NCI-H526 treated with DMSO at 0.1 percent for 48 hours (cell line): Measurements from ENCODE around the gene MALRD1.

Source experiments
- DNase-seq: peaks from one replicate; lab custom pipeline; 2025; lab: John Stamatoyannopoulos, UW

Gene MALRD1

DNA sequence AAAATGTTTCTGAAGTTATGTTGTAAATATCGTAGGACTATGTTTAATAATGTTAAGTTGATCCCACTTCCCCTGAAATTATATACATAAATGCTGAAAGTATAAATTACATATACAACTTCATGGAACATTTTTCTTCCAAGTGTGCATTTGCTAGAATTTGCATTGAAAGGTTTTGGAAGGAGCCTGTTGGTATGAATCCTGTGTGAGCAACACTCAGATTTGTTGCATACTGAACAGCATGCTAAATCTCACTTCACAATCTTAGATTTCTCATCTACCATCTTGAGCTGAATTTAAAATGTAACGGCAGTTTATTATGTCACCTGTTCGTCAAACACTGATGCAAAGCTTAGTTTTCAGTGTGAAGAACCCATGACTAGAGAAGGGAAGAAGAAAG is 172.6 kb downstream of the MALRD1 start:
- DNase-seq, result no peak

- no peak for DNase-seq
These were observed 177.4 kb downstream of the MALRD1 start for GRCh38 chr10:19226025-19226424.

DNA sequence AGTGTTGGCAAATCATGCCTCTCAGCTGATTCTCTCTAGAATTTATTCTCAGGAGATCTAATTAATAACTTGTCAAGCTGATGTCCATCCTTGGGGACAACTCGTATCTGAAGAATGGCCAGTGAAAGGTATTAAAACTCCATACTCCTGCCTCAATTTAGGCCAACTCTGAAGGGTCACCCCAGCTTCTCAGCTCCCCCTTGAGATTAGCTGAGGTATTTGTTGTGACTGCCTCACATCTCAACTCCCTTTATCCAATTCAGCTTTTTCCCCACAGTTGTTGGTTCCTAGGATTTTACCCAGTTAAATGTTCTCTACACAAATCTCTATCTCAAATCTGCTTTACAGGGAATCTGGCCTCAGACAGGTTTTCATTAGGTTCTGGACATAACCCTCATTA is 182.4 kb downstream of the MALRD1 start:
- no peak for DNase-seq

GRCh38 chr10:19245889-19246752 is 197.5 kb downstream of the MALRD1 start:
- DNase-seq, result no peak

DNA sequence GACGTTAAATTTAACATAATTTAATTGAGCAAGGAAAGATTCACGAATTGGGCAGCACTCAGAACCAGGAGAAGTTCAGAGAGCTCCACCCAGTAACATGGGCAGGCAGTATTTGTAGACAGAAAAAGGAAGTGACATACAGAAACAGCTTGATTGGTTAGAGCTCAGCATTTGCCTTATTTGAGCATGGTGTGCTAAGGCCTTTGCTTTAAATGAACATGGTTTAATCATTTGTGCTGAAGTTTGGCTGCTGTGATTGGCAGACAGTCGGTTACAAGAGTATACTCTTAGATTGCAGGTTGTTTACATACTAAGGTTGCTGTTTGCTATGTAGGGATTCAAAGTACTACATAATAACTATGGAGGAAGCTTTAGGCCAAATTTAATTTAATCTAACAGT is 199.2 kb downstream of the MALRD1 start:
- no peak for DNase-seq

- DNase-seq, result no peak
These were observed 201.9 kb downstream of the MALRD1 start for GRCh38 chr10:19250546-19250945.

DNA sequence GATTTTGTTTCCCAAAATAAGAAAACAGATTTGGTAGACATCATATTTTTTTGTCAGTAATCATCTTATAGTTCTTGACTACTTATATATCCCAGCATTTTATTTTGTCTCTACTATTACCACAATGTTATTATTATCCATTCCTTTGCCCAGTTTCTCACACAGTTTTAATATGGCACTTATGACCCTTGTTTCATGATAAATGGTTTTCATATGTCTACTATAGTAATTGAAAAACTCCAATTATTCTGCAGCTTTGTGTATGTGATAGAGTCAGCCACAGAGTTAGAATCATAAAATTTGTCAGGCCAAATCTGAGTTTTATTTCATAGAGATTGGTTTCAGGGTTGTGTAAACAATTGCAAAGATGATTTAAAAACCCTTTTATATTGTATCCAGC is 203.9 kb downstream of the MALRD1 start:
- DNase-seq, result no peak

DNA sequence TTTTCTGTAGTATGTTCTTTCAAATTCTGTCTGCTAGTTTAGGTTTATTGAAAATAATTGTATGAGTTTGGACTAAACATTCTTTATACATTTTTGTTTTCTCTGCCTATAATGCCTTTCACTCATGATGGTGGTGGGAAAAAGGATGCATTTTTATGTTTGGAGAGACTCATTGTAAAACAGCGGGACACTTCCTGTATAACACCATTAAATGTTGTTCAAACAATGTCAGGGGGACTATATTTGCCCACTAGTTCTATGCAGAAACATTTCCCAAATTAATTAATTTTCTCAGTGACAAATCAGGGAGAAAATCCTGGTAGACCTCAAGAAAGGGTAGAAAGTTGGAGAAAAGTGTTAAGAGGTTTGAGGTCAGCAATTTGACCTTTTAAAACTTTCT is 207.7 kb downstream of the MALRD1 start:
- no peak for DNase-seq

- DNase-seq, result no peak
These were observed 214.7 kb downstream of the MALRD1 start for GRCh38 chr10:19263262-19263661.

GRCh38 chr10:19283285-19283684 is 234.7 kb downstream of the MALRD1 start:
- DNase-seq, result no peak

DNA sequence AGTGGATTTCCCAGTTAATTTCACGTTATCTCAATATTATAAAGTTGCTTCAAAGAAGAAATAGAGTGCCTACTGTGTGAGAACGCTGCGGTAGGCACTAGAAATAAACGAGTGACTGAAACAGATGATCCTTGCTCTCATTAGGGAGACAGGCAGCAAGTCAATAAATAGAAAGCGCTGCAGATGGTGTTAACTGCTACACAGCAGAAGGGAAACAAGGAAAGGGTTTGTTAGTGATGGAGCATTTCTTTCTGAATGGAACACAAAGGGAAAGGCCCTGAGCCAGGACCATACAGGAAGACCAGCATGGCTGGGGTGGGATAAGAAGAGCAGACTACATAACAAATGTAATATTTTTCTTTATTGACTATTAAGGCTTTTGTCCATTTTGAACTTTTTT is 235.2 kb downstream of the MALRD1 start:
- DNase-seq, result no peak

GRCh38 chr10:19290770-19291169 is 242.2 kb downstream of the MALRD1 start:
- DNase-seq, result no peak

DNA sequence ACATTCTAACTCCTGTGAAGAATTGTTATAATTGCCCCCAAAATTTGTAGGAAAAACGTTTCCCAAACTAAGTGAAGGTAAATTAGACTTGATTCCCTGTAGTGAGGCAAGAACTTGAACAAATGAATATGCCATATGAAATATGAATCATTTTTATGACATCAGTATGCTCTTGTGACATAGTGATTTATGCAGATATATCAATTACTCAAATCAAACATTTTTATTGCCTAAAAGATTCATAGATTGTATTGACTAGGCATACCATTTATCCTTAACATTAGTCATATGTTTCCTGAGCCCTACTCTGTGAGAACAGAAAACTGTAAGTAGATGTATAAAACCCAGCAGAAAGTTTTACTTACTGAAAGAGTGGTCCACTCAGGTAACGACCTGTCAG is 245.6 kb downstream of the MALRD1 start:
- no peak for DNase-seq

GRCh38 chr10:19299645-19300044 is 251.0 kb downstream of the MALRD1 start:
- DNase-seq, result no peak

DNA sequence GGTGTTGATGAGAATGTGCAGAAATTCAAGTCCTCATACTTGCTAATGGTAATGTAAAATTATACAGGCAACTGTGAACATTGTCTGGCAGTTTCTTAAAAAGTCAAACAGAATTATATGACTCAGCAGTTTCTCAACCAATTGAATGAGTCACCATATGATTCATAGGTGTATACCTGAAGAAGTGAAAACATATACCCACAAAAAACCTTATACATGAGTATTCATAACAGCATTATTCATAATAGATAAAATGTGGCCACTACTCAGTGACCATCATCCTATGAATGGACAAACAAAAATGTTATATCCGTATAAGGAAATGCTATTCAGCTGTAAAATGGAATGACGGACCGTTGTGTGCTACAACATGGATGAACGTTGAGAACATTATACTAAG is 253.5 kb downstream of the MALRD1 start:
- DNase-seq, result no peak

GRCh38 chr10:19310066-19310465 is 261.5 kb downstream of the MALRD1 start:
- DNase-seq, result no peak

GRCh38 chr10:19316204-19316870 is 267.7 kb downstream of the MALRD1 start:
- no peak for DNase-seq

- no peak for DNase-seq
These were observed 269.4 kb downstream of the MALRD1 start for GRCh38 chr10:19317952-19318351.

- no peak for DNase-seq
These were observed 277.0 kb downstream of the MALRD1 start for GRCh38 chr10:19325581-19325980.

DNA sequence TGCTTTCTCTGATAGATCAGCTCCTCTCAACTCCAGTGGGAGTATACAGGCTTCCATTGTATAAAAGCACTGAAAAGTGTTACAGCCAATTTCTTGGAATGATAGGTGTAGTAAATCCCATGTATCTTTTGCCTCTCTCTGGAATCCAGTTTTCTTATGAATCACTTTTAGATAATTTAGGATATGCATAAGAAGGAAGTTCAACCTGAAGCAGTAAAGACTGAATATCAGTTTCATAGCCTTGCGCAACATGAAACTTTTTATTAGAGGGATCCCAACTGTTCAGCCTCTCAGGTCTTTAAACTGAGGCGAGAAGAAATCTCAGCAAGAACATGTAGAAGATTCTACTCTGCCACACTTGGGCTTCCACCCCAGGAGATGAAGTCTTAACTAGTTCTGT is 280.0 kb downstream of the MALRD1 start:
- no peak for DNase-seq

DNA sequence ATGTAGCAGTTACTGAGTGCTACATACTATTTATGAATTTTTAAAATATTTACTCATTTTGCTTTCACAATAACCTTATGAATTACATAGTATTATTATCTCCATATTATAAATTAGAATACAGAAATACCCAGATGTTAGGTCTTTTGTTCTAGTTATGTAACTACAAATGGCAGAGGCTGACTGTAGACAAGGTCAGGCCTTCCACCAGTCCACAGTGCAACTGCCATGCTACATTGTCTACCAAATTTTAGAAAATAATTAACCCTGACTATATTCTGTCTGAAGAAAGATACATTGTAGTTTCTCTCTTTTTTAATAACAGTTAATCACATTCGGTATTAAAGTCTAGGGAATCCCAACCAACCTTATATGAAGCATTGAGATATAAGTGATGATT is 280.9 kb downstream of the MALRD1 start:
- no peak for DNase-seq

DNA sequence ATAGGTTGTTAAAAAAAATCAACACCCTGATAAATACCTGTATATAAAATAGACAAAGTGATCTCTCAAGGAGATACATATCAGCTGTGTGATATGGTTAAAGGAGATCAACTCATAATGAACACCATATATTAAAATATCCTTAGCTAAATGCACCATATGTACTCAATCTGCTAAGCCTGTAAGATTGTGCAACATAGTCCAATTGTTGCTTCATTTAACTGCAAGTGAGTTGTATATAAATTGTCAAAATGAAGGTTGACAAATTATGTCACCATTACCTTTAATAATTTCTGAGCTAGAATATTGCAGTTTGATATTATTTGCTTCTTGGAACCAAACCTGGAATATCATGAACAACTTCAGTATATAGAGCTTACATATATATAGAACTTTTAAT is 283.7 kb downstream of the MALRD1 start:
- DNase-seq, result no peak

GRCh38 chr10:19333631-19334030 is 285.0 kb downstream of the MALRD1 start:
- no peak for DNase-seq

DNA sequence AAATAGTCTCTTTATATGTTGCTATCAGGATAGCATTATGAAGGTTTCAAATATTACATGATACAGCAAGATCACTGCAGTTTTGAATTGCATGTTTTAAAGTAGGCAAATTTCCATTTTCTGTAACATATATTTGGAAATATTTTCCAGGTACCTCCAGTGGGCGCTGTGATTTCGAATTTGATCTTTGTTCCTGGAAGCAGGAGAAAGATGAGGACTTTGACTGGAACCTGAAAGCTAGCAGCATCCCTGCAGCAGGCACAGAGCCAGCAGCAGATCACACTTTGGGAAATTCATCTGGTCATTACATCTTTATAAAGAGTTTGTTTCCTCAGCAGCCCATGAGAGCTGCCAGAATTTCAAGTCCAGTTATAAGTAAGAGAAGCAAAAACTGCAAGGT is 299.0 kb downstream of the MALRD1 start:
- DNase-seq, result no peak
